Fibroblast of mammary gland (primary cell): ENCODE results near the gene NLRP5.
"Not testable (repeated sequence)": the region's sequence is repeated elsewhere in the genome, so short reads cannot be mapped to it uniquely, and the experiment has no call there.

ENCODE experiments used
- DNase-seq: peaks from one replicate; pipeline ENCODE4 v3.0.0-alpha.2; 2010; ENCODE audit warnings: low read depth
- H3K4me3 ChIP-seq: 2 replicates; pipeline ENCODE4 v1.5.1; 2011; ENCODE audit warnings: low read depth, mild to moderate bottlenecking, low read length, moderate library complexity; ENCODE audit not compliant: control insufficient read depth
- TF ChIP-seq, protein P1 (sequence below): conservative IDR thresholded peaks from 2 replicates; pipeline ENCODE4 v1.5.1; 2011; ENCODE audit warnings: low read depth, low read length, inconsistent platforms; ENCODE audit not compliant: control insufficient read depth, insufficient read depth

The NLRP5 gene

DNA sequence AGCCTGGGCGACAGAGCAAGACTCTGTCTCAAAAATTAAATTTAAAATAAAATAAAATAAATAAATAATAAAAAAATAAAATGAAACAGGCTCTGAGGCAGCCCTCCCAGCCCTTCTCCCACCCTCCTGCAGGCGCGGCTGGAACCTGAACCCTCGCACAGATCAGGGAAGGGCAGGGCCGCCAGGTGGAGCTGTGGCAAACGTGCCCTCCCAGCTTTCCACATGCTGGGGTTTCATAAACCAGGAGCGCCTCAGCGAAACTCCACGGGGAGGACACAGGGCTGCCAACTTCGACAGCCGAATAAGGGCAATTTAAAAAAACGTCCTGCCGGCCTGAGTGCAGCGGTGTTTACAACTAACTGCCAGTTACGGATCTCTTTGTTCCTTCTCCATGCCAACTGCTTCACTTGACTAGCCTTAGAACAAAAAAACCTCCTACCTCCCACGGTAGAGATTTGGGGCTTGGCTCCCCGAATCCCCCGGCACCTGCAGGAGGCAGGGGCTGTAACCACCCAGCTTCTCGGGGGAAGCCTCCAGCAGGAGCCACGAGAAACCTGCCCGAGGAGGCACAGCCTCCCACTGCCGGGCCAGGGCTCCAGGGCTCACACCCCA is 118.6 kb downstream of the NLRP5 start:
- H3K4me3 ChIP-seq, result no peak overlapping the region
- DNase-seq, result peak; percentile 74
- TF ChIP-seq, protein P1, sequence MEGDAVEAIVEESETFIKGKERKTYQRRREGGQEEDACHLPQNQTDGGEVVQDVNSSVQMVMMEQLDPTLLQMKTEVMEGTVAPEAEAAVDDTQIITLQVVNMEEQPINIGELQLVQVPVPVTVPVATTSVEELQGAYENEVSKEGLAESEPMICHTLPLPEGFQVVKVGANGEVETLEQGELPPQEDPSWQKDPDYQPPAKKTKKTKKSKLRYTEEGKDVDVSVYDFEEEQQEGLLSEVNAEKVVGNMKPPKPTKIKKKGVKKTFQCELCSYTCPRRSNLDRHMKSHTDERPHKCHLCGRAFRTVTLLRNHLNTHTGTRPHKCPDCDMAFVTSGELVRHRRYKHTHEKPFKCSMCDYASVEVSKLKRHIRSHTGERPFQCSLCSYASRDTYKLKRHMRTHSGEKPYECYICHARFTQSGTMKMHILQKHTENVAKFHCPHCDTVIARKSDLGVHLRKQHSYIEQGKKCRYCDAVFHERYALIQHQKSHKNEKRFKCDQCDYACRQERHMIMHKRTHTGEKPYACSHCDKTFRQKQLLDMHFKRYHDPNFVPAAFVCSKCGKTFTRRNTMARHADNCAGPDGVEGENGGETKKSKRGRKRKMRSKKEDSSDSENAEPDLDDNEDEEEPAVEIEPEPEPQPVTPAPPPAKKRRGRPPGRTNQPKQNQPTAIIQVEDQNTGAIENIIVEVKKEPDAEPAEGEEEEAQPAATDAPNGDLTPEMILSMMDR, result peak; percentile 56

- not testable (repeated sequence) for H3K4me3 ChIP-seq, DNase-seq
Measured at GRCh38 chr19:56105831-56106396, 119.3 kb downstream of the NLRP5 start.

DNA sequence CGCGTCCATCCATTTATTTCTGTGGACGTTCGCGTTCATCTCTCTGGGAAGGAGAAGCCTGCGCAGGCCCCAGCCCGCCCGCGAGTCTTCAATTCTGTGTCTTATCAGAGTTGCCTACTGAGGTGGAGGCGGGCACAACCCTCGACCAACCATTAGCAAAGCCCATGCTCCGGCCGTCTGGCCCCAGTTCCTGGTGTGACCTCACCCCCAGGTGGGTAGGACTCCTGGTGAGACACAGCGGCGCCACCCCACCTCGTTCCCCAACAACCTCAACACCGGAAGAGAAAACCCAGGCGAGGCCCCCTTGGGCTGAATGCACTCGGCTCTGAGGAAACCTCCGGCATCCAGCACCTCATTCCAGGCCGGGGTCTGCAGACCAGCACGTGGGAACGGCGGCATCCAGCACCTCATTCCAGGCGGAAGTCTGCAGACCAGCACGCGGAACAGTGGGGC is 119.8 kb downstream of the NLRP5 start:
- H3K4me3 ChIP-seq, result no peak overlapping the region
- DNase-seq, result no peak
- TF ChIP-seq, protein P1, result no peak

DNA sequence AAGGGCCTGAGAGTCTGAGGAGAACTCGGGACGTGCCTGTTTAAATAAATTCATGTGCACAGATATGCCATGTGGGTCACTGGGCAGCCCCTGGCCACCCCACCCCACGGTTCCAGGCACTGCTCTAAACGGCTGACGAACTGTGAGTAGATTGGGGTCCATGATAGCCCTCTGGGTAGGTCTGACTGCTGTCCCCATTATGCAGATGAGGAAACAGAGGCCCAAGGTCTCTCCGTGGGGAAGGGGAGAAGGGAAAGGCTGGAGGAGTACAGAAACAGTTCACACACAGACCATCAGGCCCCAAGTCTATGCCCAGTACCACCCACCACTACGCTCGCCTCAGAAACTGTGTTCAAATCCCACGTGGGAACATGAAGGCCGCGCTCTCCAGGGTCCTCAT is 120.4 kb downstream of the NLRP5 start:
- no peak for DNase-seq
- TF ChIP-seq, protein P1, result no peak
- H3K4me3 ChIP-seq, result no peak overlapping the region

DNA sequence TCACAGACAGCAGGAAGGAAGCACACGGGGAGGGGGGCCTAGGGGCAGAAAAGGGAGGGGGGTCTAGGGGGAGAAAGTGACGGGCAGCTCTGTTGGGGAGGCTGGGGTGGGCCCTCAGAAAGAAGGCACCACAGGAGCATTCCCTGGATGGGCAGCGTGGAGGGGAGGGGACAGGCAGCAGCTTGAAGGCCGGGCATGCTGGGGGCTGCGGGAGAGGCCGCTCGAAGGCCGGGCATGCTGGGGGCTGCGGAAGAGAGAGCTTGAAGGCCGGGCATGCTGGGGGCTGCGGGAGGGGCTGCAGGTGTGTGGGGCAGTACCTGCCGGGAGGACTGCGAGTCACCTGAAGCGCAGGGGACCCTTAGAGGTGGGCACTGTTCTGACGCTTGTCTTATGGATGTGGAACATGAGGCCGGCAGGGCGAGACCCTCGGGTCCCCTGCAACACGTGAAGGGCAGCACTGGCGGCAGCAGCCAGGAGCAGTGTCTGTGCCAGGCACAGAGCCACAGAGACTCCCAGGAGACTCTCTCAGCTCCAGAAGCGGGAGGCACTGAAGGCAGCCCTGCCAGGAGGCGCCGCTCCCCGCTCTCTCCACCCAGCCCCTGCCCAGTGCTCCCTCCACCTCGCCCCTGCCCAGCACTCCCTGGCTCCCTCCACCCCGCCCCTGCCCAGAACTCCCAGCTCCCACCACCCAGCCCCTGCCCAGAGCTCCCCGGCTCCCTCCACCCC is 121.2 kb downstream of the NLRP5 start:
- no peak overlapping the region for H3K4me3 ChIP-seq
- no peak for DNase-seq
- TF ChIP-seq, protein P1, result no peak

DNA sequence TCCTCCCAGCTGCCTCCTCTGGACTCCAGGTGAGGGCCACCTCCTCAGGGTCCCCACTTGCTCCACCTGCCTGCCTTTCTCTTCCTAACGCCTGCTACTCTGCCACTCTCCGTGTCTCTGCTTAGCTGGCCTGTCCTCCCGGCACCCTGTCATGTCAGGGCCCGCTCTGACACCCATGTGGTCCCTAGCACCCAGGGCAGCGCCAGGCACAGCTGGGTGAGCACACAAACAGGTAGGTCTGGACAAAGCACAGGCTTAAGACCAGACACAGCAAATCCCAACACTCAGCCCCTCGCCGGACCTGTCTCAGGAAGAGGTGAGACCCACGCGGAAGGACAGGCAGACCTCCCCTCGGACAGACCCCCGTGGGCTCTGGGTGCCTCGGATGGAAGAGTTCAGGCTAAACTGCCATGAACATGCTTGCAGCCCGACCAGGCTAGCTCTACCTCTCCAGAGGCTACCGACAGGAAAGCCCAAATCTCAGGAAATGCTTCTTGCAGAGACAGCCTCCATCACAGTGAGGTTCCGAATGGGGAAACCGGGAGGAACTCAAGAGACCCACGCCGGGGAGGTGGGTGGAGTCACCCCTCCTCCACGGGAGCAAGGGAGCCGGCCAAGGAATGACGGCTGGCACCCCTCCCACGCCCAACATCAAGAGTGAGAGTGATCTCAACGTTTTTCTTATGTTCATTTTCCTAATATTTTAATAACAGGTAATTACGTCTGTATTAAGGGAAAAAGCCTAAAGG is 122.0 kb downstream of the NLRP5 start:
- H3K4me3 ChIP-seq, result no peak overlapping the region
- TF ChIP-seq, protein P1, result no peak
- no peak for DNase-seq

DNA sequence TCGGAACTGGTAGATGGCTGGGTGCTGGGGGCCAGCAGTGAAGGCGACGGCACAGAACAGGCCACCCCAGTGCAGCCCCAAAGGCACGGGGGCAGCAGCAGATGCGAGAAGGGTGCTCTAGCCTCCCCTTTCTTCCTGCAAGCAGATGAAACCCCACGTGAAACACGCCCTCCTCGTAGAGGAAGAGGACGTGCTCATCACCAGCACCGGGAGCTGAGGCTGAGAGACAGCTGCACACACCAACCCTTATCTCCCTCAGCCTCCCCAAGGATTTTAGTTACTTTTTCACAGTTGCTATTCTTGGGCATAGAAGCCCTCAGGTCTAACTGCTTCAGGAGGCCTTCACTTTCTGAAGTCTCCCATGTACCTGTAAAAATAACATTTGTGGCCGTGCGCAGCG is 122.7 kb downstream of the NLRP5 start:
- no peak overlapping the region for H3K4me3 ChIP-seq
- TF ChIP-seq, protein P1, result no peak
- DNase-seq, result peak; percentile 47
